Measurements from ENCODE around the gene ZFYVE21. TPM values are rescaled to one million over a fixed set of nuclear protein-coding genes. Genes with fewer than 3 reads are reported as not detected.

The ZFYVE21 gene
- total RNA-seq, 2 donors from 2014 or later, result 162 to 215 TPM

DNA sequence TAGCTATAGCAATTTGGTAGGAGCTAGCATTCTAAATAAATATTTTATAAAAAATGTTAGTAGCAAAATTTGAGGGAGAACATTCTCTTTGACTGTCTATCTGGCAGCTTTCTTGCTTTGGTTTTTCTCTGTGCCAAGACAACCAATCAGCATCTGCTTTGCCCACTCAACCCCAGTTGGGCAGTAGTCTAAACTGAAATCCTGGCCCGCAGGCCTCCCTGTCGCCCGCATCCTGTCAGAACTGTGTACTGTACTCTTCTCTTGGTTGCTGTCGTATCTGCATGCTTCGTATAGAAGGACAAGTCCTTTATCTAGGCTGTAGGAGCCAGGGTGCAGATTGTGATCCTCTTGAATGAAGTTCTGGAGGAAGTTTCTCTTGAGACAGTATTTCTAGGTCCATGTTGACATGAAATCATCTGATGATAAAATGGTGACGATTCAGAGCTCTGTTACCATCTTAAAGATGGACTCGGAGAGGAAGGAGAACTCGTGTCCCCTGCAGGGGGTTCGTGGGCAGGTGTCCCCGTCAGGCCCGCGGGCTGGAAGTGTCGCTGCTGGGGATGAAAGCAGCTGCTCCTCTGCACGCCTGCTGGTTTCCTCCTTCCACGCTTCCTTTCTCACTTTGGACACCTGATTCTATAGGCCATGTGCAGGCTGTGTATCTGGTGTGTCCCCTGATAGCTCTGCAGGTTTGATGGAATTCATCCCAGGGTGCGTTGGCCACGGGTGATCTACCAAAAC lies 34.9 kb upstream of the ZFYVE21 start:
- H3K27me3 ChIP-seq (replicated peaks; ENCODE audit: insufficient read depth), result no peaks in the 10 kb centered on the region
- H3K36me3 ChIP-seq, result peaks cover 0 to 5% of the 10 kb centered on the region in 2 donors
- no peak overlapping the region for H3K4me3 ChIP-seq
- no peak overlapping the region for H3K27ac ChIP-seq
- H3K4me1 ChIP-seq (replicated peaks), result no peaks in the 10 kb centered on the region
- no peaks in the 10 kb centered on the region for H3K9me3 ChIP-seq
- 86% methylated on average over 17 of the region's 17 CpGs for WGBS
- TF ChIP-seq, protein P1, sequence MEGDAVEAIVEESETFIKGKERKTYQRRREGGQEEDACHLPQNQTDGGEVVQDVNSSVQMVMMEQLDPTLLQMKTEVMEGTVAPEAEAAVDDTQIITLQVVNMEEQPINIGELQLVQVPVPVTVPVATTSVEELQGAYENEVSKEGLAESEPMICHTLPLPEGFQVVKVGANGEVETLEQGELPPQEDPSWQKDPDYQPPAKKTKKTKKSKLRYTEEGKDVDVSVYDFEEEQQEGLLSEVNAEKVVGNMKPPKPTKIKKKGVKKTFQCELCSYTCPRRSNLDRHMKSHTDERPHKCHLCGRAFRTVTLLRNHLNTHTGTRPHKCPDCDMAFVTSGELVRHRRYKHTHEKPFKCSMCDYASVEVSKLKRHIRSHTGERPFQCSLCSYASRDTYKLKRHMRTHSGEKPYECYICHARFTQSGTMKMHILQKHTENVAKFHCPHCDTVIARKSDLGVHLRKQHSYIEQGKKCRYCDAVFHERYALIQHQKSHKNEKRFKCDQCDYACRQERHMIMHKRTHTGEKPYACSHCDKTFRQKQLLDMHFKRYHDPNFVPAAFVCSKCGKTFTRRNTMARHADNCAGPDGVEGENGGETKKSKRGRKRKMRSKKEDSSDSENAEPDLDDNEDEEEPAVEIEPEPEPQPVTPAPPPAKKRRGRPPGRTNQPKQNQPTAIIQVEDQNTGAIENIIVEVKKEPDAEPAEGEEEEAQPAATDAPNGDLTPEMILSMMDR (IDR thresholded peaks at IDR 0.05), result no peak
- TF ChIP-seq POLR2AphosphoS5 (IDR thresholded peaks at IDR 0.05), result no peak
- TF ChIP-seq POLR2A (IDR thresholded peaks at IDR 0.05), result no peak
- intact Hi-C loops (cut with DNase I), result no loop called here
- DNase-seq (ENCODE audit: low spot score), result no peak

DNA sequence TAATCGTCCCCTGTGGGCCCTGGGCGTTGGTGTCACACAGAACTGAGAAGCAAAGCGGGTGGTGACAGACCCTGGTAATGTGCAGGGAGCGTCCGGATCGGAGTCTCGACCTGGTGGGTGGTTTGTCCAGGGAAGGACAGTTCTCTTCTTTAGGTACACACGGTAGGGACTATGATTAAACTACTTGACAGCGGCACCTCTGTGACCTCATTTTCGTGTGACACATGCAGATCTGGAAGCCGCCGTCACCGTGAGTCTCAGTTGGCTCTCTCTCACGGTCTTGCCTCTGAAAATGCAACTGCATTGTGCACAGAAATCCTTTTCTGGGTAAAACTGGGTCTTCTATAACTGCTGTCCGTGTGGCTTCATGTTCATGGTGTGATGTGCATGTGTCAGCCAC lies 32.5 kb upstream of the ZFYVE21 start:
- TF ChIP-seq, protein P1 (IDR thresholded peaks at IDR 0.05), result no peak
- TF ChIP-seq POLR2AphosphoS5 (IDR thresholded peaks at IDR 0.05) (no peak), POLR2A (IDR thresholded peaks at IDR 0.05) (no peak)
- 80% methylated on average over 15 of the region's 15 CpGs for WGBS
- Histone ChIP-seq H3K4me3 (no peak overlapping the region), H3K27ac (no peak overlapping the region), H3K36me3 (peaks cover 0 to 6% of the 10 kb centered on the region in 2 donors), H3K9me3 (no peaks in the 10 kb centered on the region), H3K4me1 (replicated peaks) (no peaks in the 10 kb centered on the region), H3K27me3 (replicated peaks; ENCODE audit: insufficient read depth) (no peaks in the 10 kb centered on the region)
- DNase-seq (ENCODE audit: low spot score), result no peak
- intact Hi-C loops (cut with DNase I), result no loop called here

DNA sequence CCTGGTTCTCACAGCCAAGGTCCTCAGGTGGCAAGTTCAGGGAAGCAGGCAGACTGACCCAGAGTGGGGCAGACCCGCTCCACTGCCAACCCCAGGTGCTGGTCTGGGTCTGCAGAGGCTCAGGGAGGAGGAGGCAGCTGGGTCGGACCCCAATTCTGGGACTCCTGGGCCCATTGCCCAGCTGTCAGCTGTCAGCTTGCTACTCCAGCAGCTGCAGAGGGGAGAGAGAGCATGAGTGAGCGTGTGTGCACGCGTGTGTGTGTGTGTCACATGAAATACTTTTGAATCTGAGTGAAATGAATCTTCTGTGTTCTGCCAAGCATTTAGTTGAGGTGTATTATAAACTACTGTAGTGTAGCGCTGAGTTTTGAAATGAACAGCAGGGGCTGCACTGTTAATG lies 31.1 kb upstream of the ZFYVE21 start:
- Histone ChIP-seq H3K4me3 (no peak overlapping the region), H3K9me3 (no peaks in the 10 kb centered on the region), H3K27me3 (replicated peaks; ENCODE audit: insufficient read depth) (no peaks in the 10 kb centered on the region), H3K4me1 (replicated peaks) (no peaks in the 10 kb centered on the region), H3K36me3 (peaks cover 0 to 6% of the 10 kb centered on the region in 2 donors), H3K27ac (no peak overlapping the region)
- intact Hi-C loops (cut with DNase I), result no loop called here
- DNase-seq (ENCODE audit: low spot score), result no peak
- WGBS, result 79% methylated on average over 6 of the region's 6 CpGs
- TF ChIP-seq, protein P1 (IDR thresholded peaks at IDR 0.05), result no peak
- TF ChIP-seq POLR2AphosphoS5 (IDR thresholded peaks at IDR 0.05), result no peak
- TF ChIP-seq POLR2A (IDR thresholded peaks at IDR 0.05), result no peak

DNA sequence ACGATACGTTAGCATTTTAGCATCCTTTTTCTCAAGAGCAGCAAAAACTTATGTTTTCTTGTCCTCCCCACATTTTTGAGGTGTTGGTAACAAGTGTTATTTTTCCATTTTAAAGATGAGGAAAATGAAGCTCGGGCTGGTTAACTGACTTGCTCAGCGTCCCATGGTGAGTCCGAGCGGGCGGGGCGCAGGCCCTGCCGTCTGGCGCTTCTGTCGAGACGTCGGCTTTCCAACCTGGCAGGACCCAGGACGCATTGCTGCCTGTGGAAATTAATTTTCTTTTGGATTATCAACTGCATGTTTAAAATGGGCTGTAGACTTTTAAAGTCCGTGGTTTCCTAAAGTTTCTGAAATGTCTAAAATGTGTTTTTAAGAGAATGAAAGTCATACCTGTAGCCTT lies 30.7 kb upstream of the ZFYVE21 start:
- no peak overlapping the region for H3K4me3 ChIP-seq
- TF ChIP-seq, protein P1 (IDR thresholded peaks at IDR 0.05), result no peak
- TF ChIP-seq POLR2A (IDR thresholded peaks at IDR 0.05), result no peak
- no peak for TF ChIP-seq POLR2AphosphoS5 (IDR thresholded peaks at IDR 0.05)
- WGBS, result 88% methylated on average over 15 of the region's 15 CpGs
- H3K9me3 ChIP-seq, result no peaks in the 10 kb centered on the region
- H3K36me3 ChIP-seq, result peaks cover 0 to 6% of the 10 kb centered on the region in 2 donors
- H3K4me1 ChIP-seq (replicated peaks), result no peaks in the 10 kb centered on the region
- H3K27ac ChIP-seq, result no peak overlapping the region
- H3K27me3 ChIP-seq (replicated peaks; ENCODE audit: insufficient read depth), result no peaks in the 10 kb centered on the region
- no peak for DNase-seq (ENCODE audit: low spot score)
- intact Hi-C loops (cut with DNase I), result no loop called here
